ENCODE results near the gene OXCT1.
"Not testable (repeated sequence)": the region's sequence is repeated elsewhere in the genome, so short reads cannot be mapped to it uniquely, and the experiment has no call there.

The OXCT1 gene

DNA sequence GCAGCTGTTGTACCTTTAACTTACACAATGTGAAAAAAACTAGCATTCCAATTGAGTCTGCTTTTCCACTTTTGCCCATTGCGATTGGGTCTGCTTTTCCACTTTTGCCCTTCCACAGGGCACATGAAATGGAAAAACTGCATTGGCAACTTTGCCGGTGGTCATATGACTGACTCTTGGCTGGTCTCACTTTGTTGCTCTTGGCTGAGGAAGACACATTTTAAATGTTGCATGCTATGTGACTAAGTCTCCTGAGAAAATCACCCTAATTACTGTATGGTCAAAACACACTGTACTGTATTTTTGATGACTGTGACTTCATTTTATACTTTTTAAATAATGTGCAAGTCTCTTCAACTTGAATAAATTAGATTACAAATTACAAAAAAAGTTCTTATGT, 1.6 kb upstream of the OXCT1 start:
- no peak for DNase-seq

DNA sequence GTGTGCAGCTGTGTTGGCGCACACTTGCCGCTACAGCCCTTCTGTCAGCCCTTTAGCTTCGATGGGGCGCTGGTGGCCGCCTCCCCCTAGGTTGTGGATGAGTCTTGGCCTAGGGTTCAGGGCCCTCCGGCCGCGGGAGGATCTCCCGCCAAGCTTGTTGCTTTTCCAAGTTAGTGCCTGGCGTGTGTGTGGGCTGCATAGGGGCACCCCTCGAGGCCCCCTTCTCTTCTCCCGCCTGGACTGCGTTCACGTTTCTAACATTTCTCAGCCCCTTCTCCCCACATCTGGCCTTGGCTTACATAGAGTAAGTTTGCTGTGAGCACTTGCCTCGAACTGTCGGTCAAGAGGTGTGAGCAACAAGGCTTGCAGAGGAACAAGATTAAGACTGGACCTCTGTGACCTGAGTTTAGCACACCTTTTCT, 413 bp upstream of the OXCT1 start:
- no peak for DNase-seq

DNA sequence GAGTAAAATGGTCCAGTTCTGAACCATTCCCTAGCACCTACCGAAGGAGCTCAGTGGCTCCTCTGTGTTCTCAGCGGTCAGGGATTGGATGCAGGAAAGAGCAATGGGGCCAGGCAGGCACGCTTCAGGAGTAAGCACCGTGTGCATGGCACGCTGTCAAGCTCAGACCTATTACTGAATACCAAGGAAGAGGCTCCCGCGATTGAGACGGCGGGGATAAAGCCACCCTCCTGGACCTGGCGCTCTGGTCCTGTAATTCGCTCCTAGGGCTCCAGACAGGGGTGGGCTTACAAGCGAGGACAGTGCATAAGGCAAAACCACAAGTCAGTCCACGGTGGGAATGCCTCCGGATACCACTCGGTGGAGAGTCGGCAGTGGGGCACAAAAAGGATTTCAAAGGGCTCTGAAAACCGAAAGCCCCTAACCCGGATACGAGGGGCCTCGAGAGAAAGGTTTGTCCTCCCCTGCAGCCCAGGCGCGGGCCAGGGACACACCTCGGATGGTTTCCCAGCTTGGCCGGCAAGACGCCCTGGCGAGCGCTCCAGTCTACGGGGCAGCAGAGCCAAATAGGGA, 988 bp downstream of the OXCT1 start:
- peak; percentile 33 for DNase-seq

DNA sequence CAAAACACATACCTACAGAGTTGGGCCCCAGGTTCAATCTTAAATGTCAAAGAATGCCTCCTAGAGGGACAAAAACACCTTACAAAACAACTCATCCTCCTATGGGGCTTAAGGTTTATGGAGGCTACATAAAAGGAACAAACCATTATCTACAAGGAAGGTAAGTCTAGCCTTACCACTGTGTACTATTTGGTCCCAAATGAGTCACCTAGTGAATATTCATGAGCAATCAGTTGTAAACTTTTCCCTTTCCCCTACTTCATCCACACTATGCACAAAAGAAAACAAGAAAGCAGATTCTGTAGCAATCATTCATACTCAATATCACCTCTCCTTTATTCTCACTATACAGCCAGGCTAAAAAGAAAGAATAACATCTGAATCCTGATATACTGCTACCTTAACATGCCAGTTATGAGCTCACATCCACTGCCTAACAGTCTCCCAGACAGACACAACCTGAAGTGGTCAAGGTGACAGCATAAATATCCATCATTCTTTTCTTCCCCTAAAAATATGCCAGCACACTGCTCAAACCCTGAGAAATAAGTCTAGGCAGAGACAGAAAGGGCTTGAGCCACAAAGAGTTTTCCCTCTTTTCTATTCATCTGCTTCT, 6.2 kb downstream of the OXCT1 start:
- no peak for DNase-seq

DNA sequence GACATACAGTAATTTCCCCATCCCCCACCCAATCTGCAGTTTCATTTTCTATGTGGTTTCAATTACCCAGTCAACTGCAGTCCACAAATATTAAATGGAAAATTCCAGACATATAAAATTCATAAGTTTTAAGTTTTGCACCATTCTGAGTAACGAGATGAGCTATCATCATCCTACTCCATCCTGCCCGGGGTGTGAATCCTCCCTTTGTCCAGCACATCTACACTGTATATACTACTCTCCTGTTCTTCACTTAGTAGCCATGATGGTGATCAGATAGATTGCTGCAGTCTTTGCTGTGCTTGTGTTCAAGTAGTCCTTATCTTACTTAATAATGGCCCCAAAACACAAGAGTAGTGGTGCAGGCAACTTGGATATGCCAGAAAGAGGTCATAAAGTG, 11.3 kb downstream of the OXCT1 start:
- no peak for DNase-seq

DNA sequence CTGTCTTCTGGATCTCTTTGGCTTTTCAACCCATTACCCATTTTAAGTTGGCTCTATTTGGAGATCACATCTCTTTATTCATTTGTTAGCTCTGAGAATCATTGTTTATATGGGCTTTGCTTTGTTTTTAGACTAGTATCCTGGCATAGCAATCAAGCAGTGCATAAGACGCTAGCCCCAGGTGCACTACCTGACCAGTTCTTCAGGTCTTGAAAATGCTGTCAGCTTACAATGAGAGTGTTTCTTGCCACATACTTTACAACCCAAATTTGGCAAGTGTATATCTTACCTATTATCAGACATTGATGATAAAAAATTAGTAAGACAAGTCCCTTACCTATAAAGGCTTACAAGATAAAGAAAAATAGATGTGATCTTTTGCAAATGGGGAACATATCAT, 12.2 kb downstream of the OXCT1 start:
- DNase-seq = no peak

DNA sequence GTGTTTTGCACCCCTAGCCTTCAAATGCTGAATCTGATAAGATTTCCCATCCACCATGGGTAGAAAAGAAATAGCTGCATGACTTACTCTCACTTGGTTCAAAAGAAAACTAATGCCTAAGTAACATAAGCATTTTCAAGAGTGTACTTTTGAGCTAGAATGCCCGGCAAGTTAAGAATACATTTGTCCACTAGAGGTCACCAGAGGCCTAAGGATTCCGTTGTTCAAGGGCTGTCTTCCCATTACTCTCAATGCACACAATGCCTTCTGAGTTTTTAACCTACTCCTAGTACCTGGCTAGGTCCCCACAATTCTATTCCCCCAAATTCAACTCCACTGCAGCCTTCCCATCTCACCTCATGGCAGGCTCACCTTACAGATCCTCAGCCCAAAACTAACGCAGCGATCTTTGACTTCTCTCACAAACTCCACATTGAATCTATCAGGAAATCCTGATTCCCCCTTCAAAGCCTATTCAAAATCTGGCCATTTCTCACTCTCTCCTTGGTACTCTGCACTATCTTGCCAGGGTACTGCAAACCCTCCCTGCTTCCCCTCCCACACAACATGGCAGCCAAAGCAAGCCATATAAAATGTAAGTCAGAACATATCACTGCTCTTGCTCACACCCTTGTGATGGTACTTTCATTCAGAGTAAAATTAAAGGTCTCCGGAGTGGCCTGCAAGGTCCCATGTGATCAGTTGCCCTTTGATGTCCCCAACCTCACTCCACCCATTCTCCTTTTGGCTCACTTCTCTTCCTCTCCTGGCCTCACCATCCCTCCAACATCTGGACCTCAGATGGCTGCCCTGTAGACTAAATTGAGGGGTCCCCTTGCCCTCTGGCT, 13.4 kb downstream of the OXCT1 start:
- DNase-seq = peak; percentile 72

DNA sequence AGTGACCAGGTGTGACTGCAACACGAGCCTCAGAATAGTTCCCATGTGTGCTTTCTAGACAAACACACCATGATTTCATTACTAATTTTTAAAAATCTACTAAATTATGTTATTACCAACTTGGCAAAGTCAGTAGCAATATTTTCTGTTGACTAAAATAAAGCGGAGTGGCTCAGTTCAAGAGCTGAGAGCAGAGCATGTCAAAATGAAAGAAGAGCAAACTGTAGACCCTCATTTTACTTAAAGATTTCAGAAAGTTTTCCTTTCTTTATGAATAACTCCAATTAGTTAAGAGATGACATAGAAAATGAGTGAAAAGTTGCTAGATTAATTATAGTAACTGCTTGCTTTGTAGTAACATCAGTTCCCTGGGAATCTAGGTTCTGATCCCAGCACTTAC, 17.9 kb downstream of the OXCT1 start:
- no peak for DNase-seq

DNA sequence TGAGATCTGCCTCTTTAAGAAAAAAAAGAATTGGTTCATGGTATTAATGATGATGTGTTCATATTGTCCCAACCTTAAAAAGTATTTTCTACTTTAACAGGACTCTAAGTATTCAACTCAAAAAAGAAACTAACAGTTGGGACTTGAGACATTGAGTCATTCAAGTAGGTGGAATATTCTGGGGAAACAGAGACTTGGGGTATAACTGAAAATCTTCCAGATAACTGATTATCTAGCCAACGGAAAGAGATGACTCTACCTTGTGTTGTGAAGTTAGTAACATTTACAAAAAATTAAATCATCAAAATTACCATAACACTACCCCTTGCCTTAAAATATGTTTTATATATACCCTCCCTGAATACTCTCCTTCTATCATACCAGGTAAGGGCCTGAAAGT, 19.1 kb downstream of the OXCT1 start:
- DNase-seq = no peak

DNA sequence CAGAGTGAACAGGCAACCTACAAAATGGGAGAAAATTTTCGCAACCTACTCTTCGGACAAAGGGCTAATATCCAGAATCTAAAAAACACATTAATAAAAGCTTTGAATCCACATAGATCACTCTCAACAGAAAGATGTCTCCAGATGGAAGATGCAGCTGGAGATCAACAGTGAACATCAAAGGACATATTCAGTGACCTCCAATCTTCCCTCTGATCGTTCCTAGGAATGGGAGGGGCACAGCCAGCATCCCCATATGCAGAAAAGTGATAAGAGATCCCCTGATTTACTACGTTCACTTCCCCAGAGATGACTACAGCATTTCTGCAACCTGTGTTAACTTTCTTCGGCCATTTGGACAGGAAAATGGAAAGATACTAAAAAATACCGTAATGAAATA, 21.2 kb downstream of the OXCT1 start:
- no peak for DNase-seq

DNA sequence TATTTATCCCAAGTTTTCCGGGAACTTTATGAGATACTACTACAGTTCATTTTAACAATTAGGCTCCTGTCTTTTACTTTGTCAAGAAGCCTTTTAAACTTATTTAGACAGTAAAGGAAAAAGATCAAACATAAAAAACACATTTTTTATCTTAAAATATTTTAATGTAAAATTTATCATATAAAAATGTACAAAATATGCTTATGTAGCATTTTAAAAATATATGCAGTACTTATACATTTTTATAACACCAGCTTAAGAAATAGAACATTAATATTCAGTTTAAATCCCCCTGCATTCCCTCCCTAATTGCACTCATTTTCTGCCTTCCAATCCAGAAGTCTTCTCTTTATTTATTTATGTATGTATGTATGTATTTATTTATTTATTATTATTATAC, 24.5 kb downstream of the OXCT1 start:
- DNase-seq = not testable (repeated sequence)

DNA sequence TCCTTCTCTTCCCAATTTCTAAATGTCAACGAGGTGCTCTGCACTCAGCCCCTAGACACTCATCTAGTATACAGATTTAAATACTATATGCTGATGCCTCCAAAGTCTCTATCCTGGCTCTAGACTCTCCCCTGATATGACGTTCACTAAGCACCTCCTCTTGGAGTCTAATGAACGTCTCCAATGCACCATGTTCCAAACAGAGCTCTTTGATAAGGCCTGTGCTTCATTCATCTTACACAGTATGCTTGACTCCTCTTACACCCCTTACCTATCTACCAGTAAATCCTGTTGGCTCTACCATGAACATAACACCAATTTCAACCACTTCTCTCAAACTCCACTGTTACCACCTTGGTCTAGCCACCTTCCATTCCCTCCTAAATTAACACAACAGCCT, 25.7 kb downstream of the OXCT1 start:
- DNase-seq = no peak

DNA sequence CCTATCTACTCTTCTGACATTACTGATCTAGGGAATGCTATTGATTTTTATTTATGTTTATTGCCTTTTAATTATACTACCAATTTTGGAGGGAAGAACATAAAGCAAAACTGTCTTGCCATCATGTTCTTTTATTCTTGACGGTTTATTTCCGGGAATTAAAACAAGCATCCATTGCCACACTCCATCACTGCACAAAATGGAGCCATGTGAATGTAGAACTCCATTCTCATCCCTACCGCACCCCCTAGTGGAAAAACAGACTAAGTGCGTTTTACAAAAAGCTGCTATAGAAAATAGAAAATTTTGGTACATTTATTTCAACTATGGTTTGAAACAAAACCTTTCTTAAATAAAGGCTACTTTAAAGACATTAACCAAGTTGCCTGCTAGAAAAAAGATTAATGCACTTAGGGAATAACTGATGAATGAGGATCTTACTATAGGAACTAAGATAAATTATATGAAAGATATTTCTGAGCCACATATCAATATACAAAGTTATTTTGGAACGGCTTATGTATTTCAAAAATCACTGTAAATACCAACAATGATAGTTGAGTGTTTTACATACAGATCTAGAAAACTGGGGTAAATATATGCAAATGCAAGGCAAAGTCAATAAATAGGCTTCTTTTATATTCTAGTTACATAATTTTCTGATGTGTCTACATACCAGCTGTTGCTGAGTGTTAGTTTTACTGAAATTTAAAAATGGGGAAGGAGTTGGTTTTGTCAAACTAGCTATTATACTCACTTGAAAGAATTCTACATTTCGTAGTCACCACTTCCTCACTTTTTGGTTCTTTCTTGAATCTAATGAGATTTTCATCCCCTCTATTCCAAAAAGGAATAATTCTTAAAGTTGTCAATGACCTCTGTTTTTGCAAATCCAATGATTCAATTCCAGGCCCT, 26.5 kb downstream of the OXCT1 start:
- DNase-seq = peak; percentile 51

DNA sequence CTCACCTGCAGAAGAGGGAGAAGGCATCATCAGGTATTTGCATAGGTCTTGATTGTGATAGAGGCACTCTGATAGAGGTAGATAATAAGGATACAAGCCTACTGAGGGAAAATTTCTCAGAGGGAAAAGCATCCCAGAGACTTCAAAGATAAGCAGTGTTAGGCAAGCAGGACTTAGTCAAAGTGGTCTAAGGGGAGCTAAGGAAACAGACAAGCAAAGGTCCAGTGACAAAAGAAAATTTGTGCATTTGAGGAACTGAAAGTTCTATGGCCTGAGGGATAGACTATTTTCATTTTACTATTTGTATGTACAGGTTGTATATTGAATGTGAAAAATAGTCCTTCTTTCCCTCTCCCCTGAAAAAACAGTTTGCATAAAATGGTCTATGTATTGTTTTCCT, 27.4 kb downstream of the OXCT1 start:
- no peak for DNase-seq

DNA sequence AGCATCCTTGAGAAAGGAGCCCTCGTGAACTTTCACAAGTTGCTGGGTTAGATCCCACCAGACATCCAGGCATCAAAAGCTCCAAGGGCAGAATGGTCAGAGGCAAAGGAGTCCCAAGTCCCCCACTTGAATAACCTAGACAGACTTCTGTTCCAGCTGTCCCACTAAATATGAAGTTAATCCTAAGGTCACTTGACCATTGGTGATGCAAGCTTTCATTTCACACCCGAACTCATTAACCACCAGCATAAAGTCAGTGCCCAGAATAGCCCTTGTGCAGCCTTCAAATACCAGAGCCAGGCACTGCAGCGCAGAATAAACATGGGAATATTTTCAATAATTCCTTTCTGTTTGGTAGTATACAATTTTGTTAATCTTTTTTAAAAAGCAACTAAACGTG, 28.9 kb downstream of the OXCT1 start:
- no peak for DNase-seq

DNA sequence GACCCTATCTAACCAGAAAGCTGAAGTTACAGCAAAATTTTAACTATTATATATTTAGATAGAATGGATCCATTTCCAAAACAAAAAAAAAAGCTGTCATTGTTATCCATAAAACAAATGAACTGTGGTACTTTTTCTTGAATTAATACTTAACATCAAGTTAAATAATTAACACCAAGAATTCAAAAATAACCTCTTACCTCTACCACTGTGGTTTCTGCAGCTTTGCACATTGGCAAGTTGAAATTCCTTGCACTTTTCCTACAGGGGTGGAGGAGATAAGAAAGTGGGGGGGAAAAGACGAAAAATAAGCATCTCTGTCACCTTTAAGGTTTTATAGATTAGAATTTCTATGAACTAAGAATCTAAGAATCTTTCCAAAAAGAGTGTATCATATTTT, 30.0 kb downstream of the OXCT1 start:
- DNase-seq = no peak

DNA sequence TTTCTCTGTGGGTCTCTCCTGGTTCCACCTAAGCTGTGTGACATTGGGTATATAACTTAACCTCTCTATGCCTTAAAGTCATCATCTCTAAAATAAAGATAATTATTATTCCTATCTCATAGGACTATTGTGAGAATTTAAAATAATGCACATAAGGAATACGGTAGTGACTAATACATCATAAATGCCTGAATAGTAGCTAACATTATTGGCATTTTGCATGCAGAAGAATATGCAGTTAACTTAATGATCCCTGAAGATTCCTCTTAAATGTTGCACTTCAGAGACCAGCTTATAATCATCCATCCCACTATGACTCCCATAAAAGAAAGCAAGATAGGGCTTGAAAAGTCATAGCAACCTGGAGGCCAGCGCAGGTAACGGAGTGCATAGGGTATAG, 32.4 kb downstream of the OXCT1 start:
- DNase-seq = no peak

DNA sequence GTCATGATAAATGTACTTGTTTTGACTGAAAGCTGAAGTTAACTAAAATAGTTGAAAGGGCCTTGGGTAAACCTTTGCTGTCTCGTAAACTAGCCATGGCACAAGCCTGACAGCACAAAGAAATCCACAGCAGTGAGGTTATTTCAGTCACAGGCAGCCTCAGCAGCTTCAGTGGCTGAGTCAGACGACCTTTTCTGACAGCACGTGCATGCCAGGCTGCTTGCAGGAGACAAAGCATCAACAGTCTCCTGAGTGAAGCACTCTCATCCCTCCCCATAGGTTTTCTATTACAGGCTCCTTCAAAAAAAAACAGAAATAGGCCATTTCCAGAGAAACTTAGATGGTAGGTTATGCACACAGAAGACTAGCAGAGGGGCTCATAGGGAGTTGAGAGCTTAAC, 34.6 kb downstream of the OXCT1 start:
- no peak for DNase-seq

DNA sequence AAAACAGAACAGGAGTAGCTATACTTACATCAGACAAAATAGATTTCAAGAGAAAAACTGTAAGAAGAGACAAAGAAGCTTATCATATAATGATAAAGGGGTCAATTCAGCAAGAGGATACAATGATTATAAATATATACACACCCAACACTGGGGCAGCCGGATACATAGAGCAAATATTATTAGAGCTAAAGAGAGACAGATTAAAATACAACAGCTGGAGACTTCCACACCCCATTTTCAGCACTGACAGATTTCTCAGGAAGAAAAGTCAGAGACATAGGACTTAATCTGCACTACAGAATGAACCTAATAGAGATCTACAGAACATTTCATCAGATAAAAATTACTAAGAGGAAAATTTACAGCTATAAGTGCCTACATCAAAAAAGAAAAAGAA, 35.7 kb downstream of the OXCT1 start:
- no peak for DNase-seq

DNA sequence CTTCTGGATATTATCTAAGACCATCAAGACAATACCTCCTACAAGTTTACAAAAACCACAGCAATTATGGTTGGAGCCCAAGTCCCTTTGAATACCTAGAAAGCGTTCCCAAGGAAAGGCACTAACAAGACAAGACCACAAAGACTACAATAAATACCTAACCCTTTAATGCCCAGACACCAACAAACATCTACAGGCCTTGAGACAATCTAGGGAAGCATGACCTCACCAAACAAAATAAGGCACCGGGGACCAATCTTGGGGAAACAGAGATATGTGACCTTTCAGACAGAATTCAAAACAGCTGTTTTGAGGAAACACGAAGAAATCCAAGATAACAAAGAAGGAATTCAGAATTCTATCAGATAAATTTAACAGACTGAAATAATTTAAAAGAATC, 37.8 kb downstream of the OXCT1 start:
- DNase-seq = no peak

DNA sequence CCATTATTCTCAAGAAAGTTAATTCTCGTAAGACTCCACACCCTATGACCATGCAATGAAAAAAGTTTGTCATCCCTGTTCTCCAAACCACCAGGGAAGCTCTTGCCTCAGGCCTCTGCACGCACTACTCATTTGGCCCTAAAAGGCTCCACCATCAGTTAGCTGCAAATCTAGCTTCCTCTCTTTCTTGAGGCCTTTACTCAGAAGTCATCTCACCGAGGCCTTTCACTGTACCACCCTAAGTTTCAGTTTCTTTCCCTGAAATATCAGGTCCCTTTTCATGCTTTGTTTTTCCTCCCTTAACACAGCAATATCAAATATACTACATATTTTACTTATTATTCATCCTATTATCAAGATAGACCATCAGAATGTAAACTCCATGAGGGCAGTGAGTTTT, 39.1 kb downstream of the OXCT1 start:
- DNase-seq = no peak

DNA sequence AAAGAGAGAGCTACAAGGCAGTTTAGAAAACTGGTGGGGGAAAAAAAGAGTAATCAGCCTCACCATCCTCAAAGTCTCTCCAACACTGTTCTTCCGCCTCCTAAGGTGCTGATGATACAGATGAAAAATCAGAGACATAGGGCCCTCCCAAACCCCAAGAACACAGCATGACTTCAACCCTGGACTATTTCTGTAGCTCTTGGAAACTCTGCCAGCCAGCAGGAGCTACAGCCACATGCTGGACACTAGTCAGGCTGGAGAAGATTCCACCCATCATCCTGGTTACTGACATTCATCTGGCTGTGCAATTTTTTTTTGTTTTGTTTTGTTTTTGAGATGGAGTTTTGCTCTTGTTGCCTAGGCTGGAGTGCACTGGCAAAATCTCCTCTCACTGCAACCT, 42.4 kb downstream of the OXCT1 start:
- no peak for DNase-seq

DNA sequence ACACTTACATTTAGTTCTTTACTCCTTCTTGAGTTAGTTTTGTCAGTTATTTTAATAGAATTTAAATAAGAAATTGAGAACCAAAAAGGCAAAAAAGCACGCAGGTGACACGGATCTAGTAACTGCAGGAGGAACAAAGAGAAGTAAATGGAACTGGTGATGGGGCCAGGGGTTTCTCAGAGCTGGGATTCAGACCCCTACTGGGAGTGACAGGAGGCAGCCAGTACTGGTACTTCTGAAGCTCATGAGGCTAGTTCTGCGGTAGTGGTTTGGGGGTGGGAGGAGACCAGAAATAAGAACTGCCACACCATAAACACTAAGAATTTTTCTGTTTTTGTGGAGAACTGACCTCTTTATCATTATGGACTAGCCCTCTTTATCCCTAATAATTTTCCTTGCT, 48.2 kb downstream of the OXCT1 start:
- no peak for DNase-seq

Data from NCI-H345 (cell line).